Epithelial cell of esophagus (primary cell): ENCODE data around the gene PPY.
A peak's percentile ranks its signal among the peaks of the same experiment; 100 is the strongest.

ENCODE experiments used
- DNase-seq: peaks from one replicate; pipeline ENCODE4 v3.0.0; 2010; ENCODE audit warnings: low read depth
- H3K4me3 ChIP-seq: 2 replicates; pipeline ENCODE4 v1.5.1; 2011; ENCODE audit warnings: mild to moderate bottlenecking, low read length, control low read depth
- CTCF ChIP-seq: IDR thresholded peaks from 2 replicates; pipeline ENCODE4 v1.5.1; 2011; ENCODE audit warnings: low read depth, mild to moderate bottlenecking, low read length, control low read depth, inconsistent platforms; ENCODE audit not compliant: insufficient read depth; ENCODE audit errors: missing control alignments

Gene PPY

DNA sequence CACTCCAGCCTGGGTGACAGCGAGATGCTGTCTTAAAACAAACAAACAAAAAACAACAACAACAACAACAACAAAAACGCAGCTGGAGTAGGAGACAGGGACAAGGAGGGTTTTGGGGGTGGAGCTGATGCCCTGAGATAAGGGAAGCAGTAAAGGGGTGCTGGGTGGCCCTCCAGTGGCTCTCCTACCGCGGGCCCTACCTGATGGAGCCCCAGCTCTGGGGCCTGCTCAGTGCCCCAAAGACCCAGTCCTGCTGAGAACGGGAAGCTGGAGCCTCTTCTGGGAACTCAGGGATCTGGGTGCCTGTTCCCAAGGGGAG is 40.9 kb upstream of the PPY start:
- TF ChIP-seq CTCF = no peak
- DNase-seq = no peak
- no peak overlapping the region for H3K4me3 ChIP-seq

- DNase-seq = peak; percentile 40
- no peak for TF ChIP-seq CTCF
- no peak overlapping the region for H3K4me3 ChIP-seq
These were observed 39.9 kb upstream of the PPY start for GRCh38 chr17:43982171-43982570.

DNA sequence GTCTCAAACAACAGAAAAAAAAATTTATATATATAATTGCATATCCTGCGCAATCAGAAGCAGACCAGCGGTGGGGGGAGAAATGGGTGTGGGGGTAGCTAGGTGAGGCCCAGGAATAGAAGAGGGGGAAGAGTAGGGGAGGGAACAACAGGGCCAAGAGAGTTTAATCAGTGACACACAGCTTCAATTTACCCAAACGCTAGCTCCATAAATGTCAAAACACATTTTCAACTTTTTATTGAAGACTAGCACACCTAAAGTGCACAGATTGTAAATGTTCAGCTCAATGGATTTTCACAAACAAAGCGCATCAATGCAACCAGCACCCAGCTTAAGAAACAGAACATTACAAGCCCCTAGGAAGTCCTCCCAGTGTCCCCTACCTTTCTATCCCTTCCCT is 37.4 kb upstream of the PPY start:
- TF ChIP-seq CTCF = no peak
- no peak for DNase-seq
- no peak overlapping the region for H3K4me3 ChIP-seq

DNA sequence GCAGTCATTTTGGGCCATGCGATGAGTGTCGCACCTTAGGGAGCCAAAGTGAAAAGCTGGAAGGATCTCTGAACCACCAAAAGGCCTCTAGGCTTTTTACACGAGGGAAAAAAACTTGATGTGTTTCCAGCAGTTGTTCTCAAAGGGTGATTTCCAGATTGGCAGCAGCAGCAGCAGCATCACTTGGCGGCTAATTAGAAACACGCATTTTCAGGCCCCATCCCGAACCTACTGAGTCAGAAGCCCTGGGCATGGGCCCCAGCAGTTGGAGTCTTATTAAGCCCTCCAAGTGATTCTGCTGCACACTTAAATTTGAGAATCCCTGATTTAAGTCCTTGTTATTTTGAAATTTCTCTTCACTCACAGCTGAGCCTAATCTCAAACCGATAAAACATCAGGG is 36.7 kb upstream of the PPY start:
- no peak overlapping the region for H3K4me3 ChIP-seq
- TF ChIP-seq CTCF = no peak
- DNase-seq = no peak

- DNase-seq = no peak
- no peak overlapping the region for H3K4me3 ChIP-seq
- TF ChIP-seq CTCF = no peak
These were observed 35.8 kb upstream of the PPY start for GRCh38 chr17:43978078-43978477.

DNA sequence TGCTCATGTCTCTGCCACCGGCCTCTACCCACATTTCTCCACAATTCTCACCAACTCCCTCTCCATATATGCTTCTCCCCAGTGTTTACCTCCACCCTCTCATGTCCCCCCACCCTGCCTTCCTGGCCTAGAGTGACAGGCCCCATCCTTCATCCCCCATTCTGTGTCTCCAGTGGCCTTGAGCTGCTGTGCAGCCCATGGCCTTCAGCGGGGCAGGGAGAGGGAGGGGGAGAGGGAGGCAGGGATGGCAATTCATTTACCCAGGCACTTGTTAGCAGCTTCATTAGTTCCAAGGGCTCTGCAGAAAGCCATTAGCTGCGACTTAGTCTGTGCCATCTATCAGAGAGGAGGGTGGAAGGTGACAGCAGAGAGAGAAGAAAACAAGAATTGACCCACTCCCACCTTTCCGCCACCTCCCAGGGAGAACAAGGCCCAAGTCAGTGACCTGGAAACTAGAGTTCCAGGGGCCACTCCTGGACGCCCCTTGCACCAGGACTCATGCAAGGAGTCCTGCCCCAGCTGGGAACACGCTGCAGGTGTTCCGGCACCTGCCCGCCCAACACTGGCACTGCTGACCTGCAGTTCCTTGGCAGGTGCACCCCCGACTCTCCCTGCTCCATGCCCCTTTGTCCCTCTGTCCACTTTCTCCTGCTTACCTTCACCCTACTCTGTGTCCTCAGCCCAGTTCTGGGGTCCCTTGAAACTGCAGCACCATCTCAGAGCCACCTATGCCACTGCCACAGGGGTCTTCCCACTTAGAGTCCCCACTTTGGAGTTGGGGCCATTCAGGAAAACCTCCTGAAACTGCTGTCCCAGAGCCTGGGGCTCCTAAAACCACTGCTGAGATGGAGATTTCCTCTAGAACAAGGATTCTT is 34.9 kb upstream of the PPY start:
- H3K4me3 ChIP-seq = no peak overlapping the region
- no peak for DNase-seq
- TF ChIP-seq CTCF = no peak

GRCh38 chr17:43975898-43976297 is 33.6 kb upstream of the PPY start:
- DNase-seq = no peak
- TF ChIP-seq CTCF = no peak
- no peak overlapping the region for H3K4me3 ChIP-seq
